ENCODE measurements around the gene NTF4. TPM values are rescaled to one million over a fixed set of nuclear protein-coding genes. Genes with fewer than 3 reads are reported as not detected.
A peak's percentile ranks its signal among the peaks of the same experiment; 100 is the strongest.
"Not testable (repeated sequence)": the region's sequence is repeated elsewhere in the genome, so short reads cannot be mapped to it uniquely, and the experiment has no call there.

NTF4 gene
- total RNA-seq, 1 experiment from 2014 or later = 1.7 TPM

DNA sequence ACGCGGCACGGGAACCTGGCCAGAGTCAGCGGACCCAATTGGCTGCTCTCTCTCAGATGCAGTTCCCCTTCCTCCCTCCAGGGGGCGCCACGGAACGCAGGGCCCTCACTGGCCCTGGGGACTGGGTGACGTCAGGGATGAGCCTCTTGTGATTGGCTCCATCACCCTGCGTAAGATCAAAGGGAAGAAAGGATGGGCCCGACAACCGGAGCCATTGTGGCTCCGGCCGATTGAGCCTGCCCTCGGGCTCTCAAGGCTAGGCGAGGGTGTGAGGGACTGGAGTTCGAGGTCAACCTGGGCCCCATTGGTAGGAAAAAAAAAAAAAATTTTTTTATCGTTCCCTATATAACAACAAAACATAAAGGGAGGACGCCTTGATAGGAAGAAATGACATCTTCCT is 27.8 kb downstream of the NTF4 start, which contains the start of gene CGB1:
CGB1 (minus strand) TSS at position 81 of the 400 bp plus-strand sequence. CDS start 184 bp downstream, outside the sequence.
- H3K79me2 ChIP-seq (ENCODE audit: insufficient read depth, low read length); POLR2A ChIA-PET; CTCF ChIA-PET: not testable (repeated sequence)

DNA sequence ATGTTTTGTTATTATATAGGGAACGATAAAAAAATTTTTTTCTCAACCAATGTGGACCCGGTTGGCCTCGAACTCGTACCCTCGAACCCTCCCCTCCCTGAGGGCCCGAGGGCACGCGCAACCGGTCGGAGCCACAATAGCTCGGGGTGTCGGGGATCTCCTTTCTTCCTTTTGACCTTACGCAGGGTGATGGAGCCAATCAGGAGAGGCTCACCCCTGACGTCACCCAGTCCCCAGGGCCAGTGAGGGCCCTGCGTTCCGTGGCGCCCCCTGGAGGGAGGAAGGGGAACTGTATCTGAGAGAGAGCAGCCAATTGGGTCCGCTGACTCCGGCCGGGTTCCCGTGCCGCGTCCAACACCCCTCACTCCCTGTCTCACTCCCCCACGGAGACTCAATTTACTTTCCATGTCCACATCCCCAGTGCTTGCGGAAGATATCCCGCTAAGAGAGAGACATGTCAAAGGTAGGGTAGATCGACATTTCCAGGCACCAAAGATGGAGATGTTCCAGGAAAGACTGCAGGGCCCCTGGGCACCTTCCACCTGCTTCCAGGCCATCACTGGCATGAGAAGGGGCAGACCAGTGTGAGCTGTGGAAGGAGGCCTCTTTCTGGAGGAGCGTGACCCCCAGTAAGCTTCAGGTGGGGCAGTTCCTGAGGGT is 32.8 kb downstream of the NTF4 start, which contains the start of gene CGB2:
CGB2 (plus strand) TSS at position 249 of the 660 bp plus-strand sequence; CDS start at position 455, 206 bp downstream.
- H3K4me1 ChIP-seq (ENCODE audit: control insufficient read depth in 1 of 2, insufficient read depth in 2 of 2, low read length in 2 of 2); POLR2A ChIA-PET; H3K9me3 ChIP-seq (ENCODE audit: control insufficient read depth in 1 of 2, insufficient read depth in 1 of 2, low read depth in 1 of 2, low read length in 2 of 2); H2AFZ ChIP-seq (ENCODE audit: low read depth, low read length, poor library complexity, severe bottlenecking); H3K79me2 ChIP-seq (ENCODE audit: insufficient read depth, low read length); intact Hi-C loops (cut with micrococcal nuclease); H3K27ac ChIP-seq (ENCODE audit: low read depth, low read length); H3K9ac ChIP-seq (ENCODE audit: low read length); H3K36me3 ChIP-seq (ENCODE audit: control insufficient read depth in 1 of 2, insufficient read depth in 2 of 2, low read length in 2 of 2); H3K9me2 ChIP-seq (ENCODE audit: insufficient read depth); H3K27me3 ChIP-seq (ENCODE audit: insufficient read depth, low read length); H4K20me1 ChIP-seq (ENCODE audit: insufficient read depth); BruUV-seq (replicated peaks); RAD21 ChIA-PET (ENCODE audit: low non-redundant PET in 1 of 2, low total read pairs in 2 of 2, uncharacterized antibody in 2 of 2, unreplicated experiment in 2 of 2): not testable (repeated sequence)
- TF ChIP-seq RAD21 (IDR thresholded peaks at IDR 0.05; ENCODE audit: low read depth) = peak; percentile 28; the same call in 1 of the 2 replicates
- TF ChIP-seq, protein P1, sequence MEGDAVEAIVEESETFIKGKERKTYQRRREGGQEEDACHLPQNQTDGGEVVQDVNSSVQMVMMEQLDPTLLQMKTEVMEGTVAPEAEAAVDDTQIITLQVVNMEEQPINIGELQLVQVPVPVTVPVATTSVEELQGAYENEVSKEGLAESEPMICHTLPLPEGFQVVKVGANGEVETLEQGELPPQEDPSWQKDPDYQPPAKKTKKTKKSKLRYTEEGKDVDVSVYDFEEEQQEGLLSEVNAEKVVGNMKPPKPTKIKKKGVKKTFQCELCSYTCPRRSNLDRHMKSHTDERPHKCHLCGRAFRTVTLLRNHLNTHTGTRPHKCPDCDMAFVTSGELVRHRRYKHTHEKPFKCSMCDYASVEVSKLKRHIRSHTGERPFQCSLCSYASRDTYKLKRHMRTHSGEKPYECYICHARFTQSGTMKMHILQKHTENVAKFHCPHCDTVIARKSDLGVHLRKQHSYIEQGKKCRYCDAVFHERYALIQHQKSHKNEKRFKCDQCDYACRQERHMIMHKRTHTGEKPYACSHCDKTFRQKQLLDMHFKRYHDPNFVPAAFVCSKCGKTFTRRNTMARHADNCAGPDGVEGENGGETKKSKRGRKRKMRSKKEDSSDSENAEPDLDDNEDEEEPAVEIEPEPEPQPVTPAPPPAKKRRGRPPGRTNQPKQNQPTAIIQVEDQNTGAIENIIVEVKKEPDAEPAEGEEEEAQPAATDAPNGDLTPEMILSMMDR (IDR thresholded peaks at IDR 0.05 in 2 of 3, conservative IDR thresholded peaks at IDR 0.05 in 1 of 3; ENCODE audit: borderline replicate concordance in 1 of 3, insufficient read depth in 1 of 3, low read depth in 2 of 3, low read length in 2 of 3) = peak; percentile 28 to 71 (median 69); a peak in 5 of 6 replicates
- TF ChIP-seq, protein P2, sequence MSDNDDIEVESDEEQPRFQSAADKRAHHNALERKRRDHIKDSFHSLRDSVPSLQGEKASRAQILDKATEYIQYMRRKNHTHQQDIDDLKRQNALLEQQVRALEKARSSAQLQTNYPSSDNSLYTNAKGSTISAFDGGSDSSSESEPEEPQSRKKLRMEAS (IDR thresholded peaks at IDR 0.05) = peak; percentile 51; the same call in 1 of the 2 replicates
- TF ChIP-seq TCF7L2 (IDR thresholded peaks at IDR 0.05; ENCODE audit: borderline replicate concordance, extremely low read depth, insufficient read depth, insufficient read length) = peak; percentile 58
- TF ChIP-seq YY1 (IDR thresholded peaks at IDR 0.05; ENCODE audit: extremely low read depth, insufficient replicate concordance, low read depth, low read length) = peak; percentile 34
- Histone ChIP-seq H3K4me2 (ENCODE audit: low read length) (peak within 1 kb of the TSS; percentile 51), H3K4me3 (replicated peaks in 1 of 2; ENCODE audit: low read depth in 1 of 2, low read length in 2 of 2) (peak within 1 kb of the TSS; percentile 31 to 44)
- ATAC-seq (peak; percentile 94), DNase-seq (ENCODE audit: low read depth, low spot score) (peak; percentile 86)
- CTCF ChIA-PET = interaction anchor here (0.6 to 1.5 kb wide), 5 partner anchors 12 to 54 kb away, joined by 3 to 8 read pairs (median 3); partner anchors contain the start of genes CGB7, GYS1 and RUVBL2

More for the DNA sequence above, 27.8 kb downstream of the NTF4 start, which contains the start of gene CGB1:
- H3K4me3 ChIP-seq (replicated peaks in 1 of 2; ENCODE audit: low read depth in 1 of 2, low read length in 2 of 2); BruUV-seq (replicated peaks); H3K9me2 ChIP-seq (ENCODE audit: insufficient read depth); intact Hi-C loops (cut with micrococcal nuclease); H4K20me1 ChIP-seq (ENCODE audit: insufficient read depth); H3K27me3 ChIP-seq (ENCODE audit: insufficient read depth, low read length); DNase-seq (ENCODE audit: low read depth, low spot score); H2AFZ ChIP-seq (ENCODE audit: low read depth, low read length, poor library complexity, severe bottlenecking); H3K9ac ChIP-seq (ENCODE audit: low read length); RAD21 ChIA-PET (ENCODE audit: low non-redundant PET in 1 of 2, low total read pairs in 2 of 2, uncharacterized antibody in 2 of 2, unreplicated experiment in 2 of 2); H3K36me3 ChIP-seq (ENCODE audit: control insufficient read depth in 1 of 2, insufficient read depth in 2 of 2, low read length in 2 of 2); H3K27ac ChIP-seq (ENCODE audit: low read depth, low read length); H3K9me3 ChIP-seq (ENCODE audit: control insufficient read depth in 1 of 2, insufficient read depth in 1 of 2, low read depth in 1 of 2, low read length in 2 of 2): not testable (repeated sequence)
- 0 out of 2 replicates have a peak, but pooled peaks have one; percentile 23 for TF ChIP-seq SP1 (IDR thresholded peaks at IDR 0.05; ENCODE audit: low read depth)
- TF ChIP-seq, protein P1 (IDR thresholded peaks at IDR 0.05 in 2 of 3, conservative IDR thresholded peaks at IDR 0.05 in 1 of 3; ENCODE audit: borderline replicate concordance in 1 of 3, insufficient read depth in 1 of 3, low read depth in 2 of 3, low read length in 2 of 3) = peak; percentile 40 to 93 (median 83); a peak in 5 of 6 replicates
- TF ChIP-seq TCF7L2 (IDR thresholded peaks at IDR 0.05; ENCODE audit: borderline replicate concordance, extremely low read depth, insufficient read depth, insufficient read length) = peak; percentile 98
- TF ChIP-seq RAD21 (IDR thresholded peaks at IDR 0.05; ENCODE audit: low read depth) = peak; percentile 59
- peak within 1 kb of the TSS; percentile 28; the same call in 1 of the 2 replicates for H3K4me2 ChIP-seq (ENCODE audit: low read length)
- peaks cover 15 to 31% of the 10 kb centered on the region in 2 experiments for H3K4me1 ChIP-seq (ENCODE audit: control insufficient read depth in 1 of 2, insufficient read depth in 2 of 2, low read length in 2 of 2)
- ATAC-seq = peak; percentile 69
